Uterus (tissue), 4 donors: ENCODE results near the gene ZNRF2. TPM values are rescaled to one million over a fixed set of nuclear protein-coding genes. Genes with fewer than 3 reads are reported as not detected.

Source experiments
- DNase-seq, 2 donors: peaks; one replicate each; pipeline ENCODE4 v3.0.0-alpha.2; 2019 to 2020
- H3K27ac ChIP-seq, 2 donors: fragments of 200-600 bp; sonication (generic); 1 replicate in 1 of 2; 2 replicates in 1 of 2; pipeline ENCODE4 v1.5.1; 2016 to 2018
- H3K27me3 ChIP-seq, 2 donors: fragments of 200-600 bp; sonication (generic); one replicate each; pipeline ENCODE4 v1.5.1; 2018 to 2019; ENCODE audit warnings: control low read depth in 1 of 2
- H3K36me3 ChIP-seq, 2 donors: fragments of 200-600 bp; sonication (generic); one replicate each; pipeline ENCODE4 v1.5.1; 2019; ENCODE audit warnings: control low read depth in 1 of 2
- H3K4me1 ChIP-seq, 2 donors: fragments of 200-600 bp; sonication (generic); one replicate each; pipeline ENCODE4 v1.5.1; 2018 to 2019; ENCODE audit warnings: control low read depth in 1 of 2
- H3K4me3 ChIP-seq, 2 donors: fragments of 200-600 bp; sonication (generic); 1 replicate in 1 of 2; 2 replicates in 1 of 2; pipeline ENCODE4 v1.5.1; 2018 to 2019; ENCODE audit warnings: mild to moderate bottlenecking in 1 of 2
- H3K9me3 ChIP-seq, 2 donors: fragments of 200-600 bp; sonication (generic); one replicate each; pipeline ENCODE4 v1.5.1; 2019; ENCODE audit warnings: control low read depth in 1 of 2
- POLR2A ChIP-seq, 2 donors: fragments of 450-650 bp; IDR thresholded peaks; one replicate each; pipeline ENCODE4 v1.6.1; 2016; ENCODE audit warnings: antibody characterized with exemption in 2 of 2, mild to moderate bottlenecking in 1 of 2, moderate library complexity in 1 of 2
- intact Hi-C: fragments of 100-400 bp; cut with DNase I; formaldehyde crosslinking; loops from one replicate; pipeline ENCODE4 v1.15.1; 2023; ENCODE audit warnings: low total_unique reads
- total RNA-seq, 4 donors: library from RNA; depleted of rRNA in 3 of 4; stranded (reverse); fragments of >200 nt in 3 of 4; gene quantifications; one replicate each; pipeline versions ENCODE4 v1.1.0 to v1.2.4, GENCODE V29; 2014 to 2023
- TF ChIP-seq, protein P1 (sequence below), 4 experiments: fragments of 200-600 bp in 2 of 4; fragments of 450-650 bp in 2 of 4; sonication (generic) in 2 of 4; IDR thresholded peaks; one replicate each; pipeline ENCODE4 v1.5.1; 2016 to 2019; ENCODE audit warnings: antibody characterized with exemption in 4 of 4, mild to moderate bottlenecking in 2 of 4, moderate library complexity in 1 of 4
- donor health status: DM: yes; HTN: yes; CAD: no.

The ZNRF2 gene
- total RNA-seq, 4 donors from 2014 or later: 22.0 to 40.6 (median 27.3) TPM

DNA sequence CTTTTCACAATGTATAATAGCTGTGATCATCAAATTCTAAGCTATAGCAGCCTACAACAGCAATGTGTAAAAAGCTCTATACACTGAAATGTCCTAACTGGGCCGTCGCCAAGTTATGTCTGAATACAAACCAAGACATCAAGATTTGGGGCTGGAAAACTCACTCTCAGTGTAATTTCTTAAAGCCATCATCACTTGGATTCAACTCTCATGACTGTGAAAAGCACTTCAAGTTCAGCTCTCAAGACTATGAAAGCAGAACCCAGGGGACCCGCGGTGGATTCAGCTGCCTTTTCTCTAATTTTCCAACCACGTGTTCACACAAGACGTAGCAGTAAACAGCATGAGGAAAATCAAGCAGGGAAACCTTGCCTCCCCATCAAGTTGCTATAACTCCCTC, 15.8 kb upstream of the ZNRF2 start:
- intact Hi-C loops: no loop called here
- TF ChIP-seq, protein P1, sequence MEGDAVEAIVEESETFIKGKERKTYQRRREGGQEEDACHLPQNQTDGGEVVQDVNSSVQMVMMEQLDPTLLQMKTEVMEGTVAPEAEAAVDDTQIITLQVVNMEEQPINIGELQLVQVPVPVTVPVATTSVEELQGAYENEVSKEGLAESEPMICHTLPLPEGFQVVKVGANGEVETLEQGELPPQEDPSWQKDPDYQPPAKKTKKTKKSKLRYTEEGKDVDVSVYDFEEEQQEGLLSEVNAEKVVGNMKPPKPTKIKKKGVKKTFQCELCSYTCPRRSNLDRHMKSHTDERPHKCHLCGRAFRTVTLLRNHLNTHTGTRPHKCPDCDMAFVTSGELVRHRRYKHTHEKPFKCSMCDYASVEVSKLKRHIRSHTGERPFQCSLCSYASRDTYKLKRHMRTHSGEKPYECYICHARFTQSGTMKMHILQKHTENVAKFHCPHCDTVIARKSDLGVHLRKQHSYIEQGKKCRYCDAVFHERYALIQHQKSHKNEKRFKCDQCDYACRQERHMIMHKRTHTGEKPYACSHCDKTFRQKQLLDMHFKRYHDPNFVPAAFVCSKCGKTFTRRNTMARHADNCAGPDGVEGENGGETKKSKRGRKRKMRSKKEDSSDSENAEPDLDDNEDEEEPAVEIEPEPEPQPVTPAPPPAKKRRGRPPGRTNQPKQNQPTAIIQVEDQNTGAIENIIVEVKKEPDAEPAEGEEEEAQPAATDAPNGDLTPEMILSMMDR (IDR thresholded peaks at IDR 0.05): no peak
- TF ChIP-seq POLR2A (IDR thresholded peaks at IDR 0.05): no peak
- Histone ChIP-seq H3K27ac (no peak overlapping the region), H3K27me3 (no peaks in the 10 kb centered on the region), H3K4me1 (no peaks in the 10 kb centered on the region), H3K4me3 (no peak overlapping the region), H3K9me3 (no peaks in the 10 kb centered on the region), H3K36me3 (no peaks in the 10 kb centered on the region)
- DNase-seq: no peak

DNA sequence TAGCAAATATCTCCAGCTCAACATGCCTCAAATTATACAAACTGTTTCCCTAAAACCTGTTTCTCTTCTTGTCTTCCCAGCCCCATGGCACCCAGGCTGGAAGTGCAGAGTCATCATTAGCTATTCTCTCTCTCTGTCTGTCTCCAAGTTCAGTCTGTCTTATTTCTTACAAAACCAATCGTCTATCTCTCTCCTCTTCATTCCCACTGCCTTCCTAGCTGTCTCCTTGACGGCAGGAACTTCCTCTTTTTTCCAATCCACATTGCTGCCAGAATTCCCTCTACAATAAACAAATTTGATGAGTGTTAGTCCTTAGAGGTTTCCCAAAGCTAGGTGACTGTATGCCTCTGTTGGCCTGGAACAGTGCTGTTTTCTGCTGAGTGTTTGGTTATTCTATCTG, 14.9 kb upstream of the ZNRF2 start:
- Histone ChIP-seq H3K36me3 (no peaks in the 10 kb centered on the region), H3K27ac (no peak overlapping the region), H3K9me3 (no peaks in the 10 kb centered on the region), H3K27me3 (no peaks in the 10 kb centered on the region), H3K4me3 (no peak overlapping the region), H3K4me1 (no peaks in the 10 kb centered on the region)
- intact Hi-C loops: no loop called here
- no peak for TF ChIP-seq POLR2A (IDR thresholded peaks at IDR 0.05)
- TF ChIP-seq, protein P1 (IDR thresholded peaks at IDR 0.05): no peak
- DNase-seq: no peak

DNA sequence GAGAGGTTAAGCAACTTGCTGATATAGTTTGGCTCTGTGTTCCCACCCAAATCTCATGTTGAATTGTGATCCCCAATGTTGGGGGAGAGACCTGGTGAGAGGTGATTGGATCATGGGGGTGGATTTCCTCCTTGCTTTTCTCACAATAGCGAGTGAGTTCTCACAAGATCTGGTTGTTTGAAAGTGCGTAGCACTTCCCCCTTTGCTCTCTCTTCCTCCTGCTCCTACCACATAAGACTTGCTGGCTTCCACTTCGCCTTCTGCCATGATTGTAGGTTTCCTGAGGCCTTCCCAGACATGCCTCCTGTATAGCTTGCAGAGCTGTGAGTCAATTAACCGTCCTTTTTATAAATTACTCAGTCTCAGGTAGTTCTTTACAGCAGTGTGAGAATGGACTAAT, 13.5 kb upstream of the ZNRF2 start:
- Histone ChIP-seq H3K4me3 (no peak overlapping the region), H3K4me1 (no peaks in the 10 kb centered on the region), H3K27me3 (no peaks in the 10 kb centered on the region), H3K27ac (no peak overlapping the region), H3K36me3 (no peaks in the 10 kb centered on the region), H3K9me3 (no peaks in the 10 kb centered on the region)
- intact Hi-C loops: no loop called here
- TF ChIP-seq POLR2A (IDR thresholded peaks at IDR 0.05): no peak
- TF ChIP-seq, protein P1 (IDR thresholded peaks at IDR 0.05): no peak
- DNase-seq: no peak

DNA sequence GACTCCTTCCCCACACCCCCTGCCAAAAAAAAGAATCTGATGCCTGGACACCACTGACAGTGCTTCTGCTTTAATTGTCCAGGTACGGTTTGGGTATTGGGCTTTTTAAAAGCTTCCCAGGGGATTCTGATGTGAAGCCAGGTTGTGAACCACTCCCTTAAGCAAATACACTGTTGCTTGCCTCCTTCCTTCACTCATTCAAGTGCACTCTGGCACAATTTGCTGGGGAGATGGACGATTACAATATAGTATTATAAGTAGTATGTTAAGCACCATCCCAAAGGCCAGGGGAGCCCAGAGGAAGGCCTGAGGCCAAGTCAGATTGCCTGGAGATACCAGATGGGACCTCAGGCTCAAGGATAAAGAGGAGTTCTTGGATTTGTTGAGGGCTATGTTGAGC, 12.3 kb upstream of the ZNRF2 start:
- Histone ChIP-seq H3K4me1 (no peaks in the 10 kb centered on the region), H3K4me3 (no peak overlapping the region), H3K27ac (no peak overlapping the region), H3K36me3 (no peaks in the 10 kb centered on the region), H3K9me3 (no peaks in the 10 kb centered on the region), H3K27me3 (no peaks in the 10 kb centered on the region)
- TF ChIP-seq POLR2A (IDR thresholded peaks at IDR 0.05): no peak
- TF ChIP-seq, protein P1 (IDR thresholded peaks at IDR 0.05): no peak
- intact Hi-C loops: no loop called here
- no peak for DNase-seq

DNA sequence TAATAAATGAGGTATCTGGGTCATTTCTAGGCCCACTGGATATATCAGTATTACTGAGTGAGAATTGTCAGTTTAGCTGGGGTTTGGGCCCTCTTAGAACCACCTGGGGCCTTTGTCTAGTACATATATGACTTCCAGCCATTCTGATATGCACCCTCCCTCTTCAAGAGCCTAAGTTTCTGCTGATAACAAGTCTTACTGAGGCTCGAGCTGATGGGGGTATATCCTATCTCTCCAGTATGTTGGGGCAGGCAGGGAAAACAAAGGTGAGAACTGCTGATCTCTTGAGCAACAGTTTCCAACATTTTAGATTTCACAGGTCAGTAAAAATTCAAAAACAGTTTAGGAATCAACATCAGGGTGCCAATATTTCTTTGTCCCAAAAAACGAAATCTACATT, 10.8 kb upstream of the ZNRF2 start:
- Histone ChIP-seq H3K36me3 (no peaks in the 10 kb centered on the region), H3K9me3 (no peaks in the 10 kb centered on the region), H3K27me3 (no peaks in the 10 kb centered on the region), H3K4me3 (no peak overlapping the region), H3K27ac (no peak overlapping the region), H3K4me1 (no peaks in the 10 kb centered on the region)
- intact Hi-C loops: no loop called here
- TF ChIP-seq, protein P1 (IDR thresholded peaks at IDR 0.05): no peak
- no peak for TF ChIP-seq POLR2A (IDR thresholded peaks at IDR 0.05)
- no peak for DNase-seq
